Stimulated activated CD4-positive, alpha-beta T cell treated with anti-CD3 and anti-CD28 coated beads, Interleukin-1b, Interleukin-23, amount 100 ng/mL, for 4 hours (primary cell): Measurements from ENCODE around the gene ARHGAP32.

Experiments
- DNase-seq, 2 donors: peaks; one replicate each; pipeline ENCODE4 v3.0.0-alpha.2; 2020; ENCODE audit warnings: low read depth in 2 of 2

Gene ARHGAP32

GRCh38 chr11:129192150-129192549 is at the start of gene ARHGAP32:
ARHGAP32 (minus strand) TSS chr11:129192325; CDS start chr11:129192198, 127 bp downstream.
- DNase-seq: no peak

- no peak for DNase-seq
These were observed 47.1 kb upstream of the ARHGAP32 start for GRCh38 chr11:129239207-129239606.

GRCh38 chr11:129237880-129238638 is 45.9 kb upstream of the ARHGAP32 start:
- no peak for DNase-seq

- DNase-seq: no peak
These were observed 45.3 kb upstream of the ARHGAP32 start for GRCh38 chr11:129237456-129237855.

- no peak for DNase-seq
These were observed 44.7 kb upstream of the ARHGAP32 start for GRCh38 chr11:129236850-129237249.

- DNase-seq: no peak
These were observed 42.9 kb upstream of the ARHGAP32 start for GRCh38 chr11:129234978-129235377.

GRCh38 chr11:129230006-129230405 is 37.9 kb upstream of the ARHGAP32 start:
- DNase-seq: no peak

- no peak for DNase-seq
These were observed 34.2 kb upstream of the ARHGAP32 start for GRCh38 chr11:129226207-129226798.

GRCh38 chr11:129225190-129225589 is 33.1 kb upstream of the ARHGAP32 start:
- DNase-seq: no peak

GRCh38 chr11:129224538-129224937 is 32.4 kb upstream of the ARHGAP32 start:
- DNase-seq: no peak

- DNase-seq: no peak
These were observed 31.6 kb upstream of the ARHGAP32 start for GRCh38 chr11:129223701-129224149.

- no peak for DNase-seq
These were observed 31.1 kb upstream of the ARHGAP32 start for GRCh38 chr11:129223260-129223659.

GRCh38 chr11:129222158-129222557 is 30.0 kb upstream of the ARHGAP32 start:
- no peak for DNase-seq

GRCh38 chr11:129215506-129216245 is 23.6 kb upstream of the ARHGAP32 start:
- DNase-seq: no peak

- DNase-seq: no peak
These were observed 22.7 kb upstream of the ARHGAP32 start for GRCh38 chr11:129214710-129215295.

- no peak for DNase-seq
These were observed 21.1 kb upstream of the ARHGAP32 start for GRCh38 chr11:129213261-129213660.

- no peak for DNase-seq
These were observed 19.3 kb upstream of the ARHGAP32 start for GRCh38 chr11:129211397-129211796.

GRCh38 chr11:129210831-129211181 is 18.7 kb upstream of the ARHGAP32 start:
- DNase-seq: no peak

- DNase-seq: no peak
These were observed 18.0 kb upstream of the ARHGAP32 start for GRCh38 chr11:129209891-129210830.

GRCh38 chr11:129208863-129209262 is 16.7 kb upstream of the ARHGAP32 start:
- no peak for DNase-seq

- DNase-seq: no peak
These were observed 12.2 kb upstream of the ARHGAP32 start for GRCh38 chr11:129204150-129204838.
